Peyer's patch (tissue), 4 donors: ENCODE data around the gene MASTL. TPM values are rescaled to one million over a fixed set of nuclear protein-coding genes. Genes with fewer than 3 reads are reported as not detected.

ENCODE experiments used
- DNase-seq, 3 donors: peaks; one replicate each; pipeline ENCODE4 v3.0.0-alpha.2; 2017 to 2019
- H3K27ac ChIP-seq, 4 donors: fragments of 200-600 bp; sonication (generic); one replicate each; pipeline ENCODE4 v1.5.1; 2016 to 2019
- H3K27me3 ChIP-seq, 2 donors: fragments of 200-600 bp; sonication (generic); one replicate each; pipeline ENCODE4 v1.5.1; 2019
- H3K36me3 ChIP-seq, 3 donors: fragments of 200-600 bp; sonication (generic); one replicate each; pipeline ENCODE4 v1.5.1; 2016 to 2019
- H3K4me1 ChIP-seq, 4 donors: fragments of 200-600 bp; sonication (generic); one replicate each; pipeline ENCODE4 v1.5.1; 2016 to 2019
- H3K4me3 ChIP-seq, 4 donors: fragments of 200-600 bp; sonication (generic); 1 replicate in 3 of 4; 2 replicates in 1 of 4; pipeline ENCODE4 v1.5.1; 2016 to 2019; ENCODE audit warnings: mild to moderate bottlenecking in 1 of 4
- H3K9me3 ChIP-seq, 4 donors: fragments of 200-600 bp; sonication (generic); one replicate each; pipeline ENCODE4 v1.5.1; 2016 to 2019; ENCODE audit warnings: mild to moderate bottlenecking in 1 of 4
- CTCF ChIP-seq, 6 experiments: fragments of 450-650 bp in 4 of 6; fragments of 200-600 bp in 2 of 6; sonication (generic) in 1 of 6; IDR thresholded peaks; one replicate each; pipeline ENCODE4 v1.5.1; 2017 to 2019; ENCODE audit warnings: antibody characterized with exemption in 6 of 6, mild to moderate bottlenecking in 3 of 6, moderate library complexity in 1 of 6
- POLR2A ChIP-seq, 2 donors: fragments of 450-650 bp; IDR thresholded peaks; one replicate each; pipeline ENCODE4 v1.5.1; 2017; ENCODE audit warnings: antibody characterized with exemption in 2 of 2, mild to moderate bottlenecking in 2 of 2, moderate library complexity in 2 of 2
- total RNA-seq, 4 donors: library from RNA; depleted of rRNA; stranded (reverse); fragments of >200 nt; gene quantifications; one replicate each; pipeline ENCODE4 v1.1.0, GENCODE V29; 2016

The MASTL gene
- total RNA-seq, 4 donors from 2014 or later: 9.8 to 14.4 (median 11.0) TPM

GRCh38 chr10:27207350-27207749 lies 52.2 kb downstream of the MASTL start:
- Histone ChIP-seq H3K4me1 (no peaks in the 10 kb centered on the region), H3K4me3 (no peak overlapping the region), H3K27ac (no peak overlapping the region), H3K27me3 (no peaks in the 10 kb centered on the region), H3K9me3 (no peaks in the 10 kb centered on the region), H3K36me3 (peaks cover 0 to 97% (median 3%) of the 10 kb centered on the region in 3 donors)
- TF ChIP-seq POLR2A (IDR thresholded peaks at IDR 0.05) (no peak), CTCF (IDR thresholded peaks at IDR 0.05) (no peak)
- DNase-seq: no peak

GRCh38 chr10:27223964-27224363 lies 68.8 kb downstream of the MASTL start:
- Histone ChIP-seq H3K27me3 (no peaks in the 10 kb centered on the region), H3K27ac (no peak overlapping the region), H3K9me3 (no peaks in the 10 kb centered on the region), H3K4me1 (no peaks in the 10 kb centered on the region), H3K4me3 (no peak overlapping the region), H3K36me3 (peaks cover 0 to 62% (median 3%) of the 10 kb centered on the region in 3 donors)
- peak in 2 of 3 donors; percentile 49 to 74 for DNase-seq
- TF ChIP-seq POLR2A (IDR thresholded peaks at IDR 0.05) (no peak), CTCF (IDR thresholded peaks at IDR 0.05) (peak; percentile 36 to 76 (median 58))

GRCh38 chr10:27225011-27225590 lies 69.9 kb downstream of the MASTL start:
- TF ChIP-seq CTCF (IDR thresholded peaks at IDR 0.05) (no peak), POLR2A (IDR thresholded peaks at IDR 0.05) (no peak)
- H3K27ac ChIP-seq: no peak overlapping the region
- no peaks in the 10 kb centered on the region for H3K4me1 ChIP-seq
- no peaks in the 10 kb centered on the region for H3K27me3 ChIP-seq
- DNase-seq: no peak
- H3K36me3 ChIP-seq: peaks cover 0 to 59% (median 3%) of the 10 kb centered on the region in 3 donors
- H3K4me3 ChIP-seq: no peak overlapping the region
- H3K9me3 ChIP-seq: no peaks in the 10 kb centered on the region

GRCh38 chr10:27225642-27226257 lies 70.6 kb downstream of the MASTL start:
- TF ChIP-seq CTCF (IDR thresholded peaks at IDR 0.05) (no peak), POLR2A (IDR thresholded peaks at IDR 0.05) (no peak)
- Histone ChIP-seq H3K4me3 (no peak overlapping the region), H3K4me1 (peaks cover 0 to 3% (median 0%) of the 10 kb centered on the region in 4 donors), H3K27me3 (no peaks in the 10 kb centered on the region), H3K27ac (no peak overlapping the region), H3K36me3 (peaks cover 0 to 59% (median 3%) of the 10 kb centered on the region in 3 donors), H3K9me3 (no peaks in the 10 kb centered on the region)
- no peak for DNase-seq

- TF ChIP-seq POLR2A (IDR thresholded peaks at IDR 0.05) (no peak), CTCF (IDR thresholded peaks at IDR 0.05) (no peak)
These were observed 74.9 kb downstream of the MASTL start for GRCh38 chr10:27230022-27230421.

More at GRCh38 chr10:27230022-27230421, 74.9 kb downstream of the MASTL start:
- H3K27ac ChIP-seq: no peak overlapping the region
- no peak overlapping the region for H3K4me3 ChIP-seq
- H3K36me3 ChIP-seq: peaks cover 0 to 56% (median 0%) of the 10 kb centered on the region in 3 donors
- H3K4me1 ChIP-seq: peaks cover 0 to 4% (median 1%) of the 10 kb centered on the region in 4 donors
- no peaks in the 10 kb centered on the region for H3K27me3 ChIP-seq
- H3K9me3 ChIP-seq: no peaks in the 10 kb centered on the region
- DNase-seq: no peak
